Measurements from ENCODE around the gene PITPNM2. TPM values are rescaled to one million over a fixed set of nuclear protein-coding genes. Genes with fewer than 3 reads are reported as not detected.

The PITPNM2 gene
- total and polyA plus RNA-seq, 2 of the 8 experiments (the other 6 are each of a cell fraction or from before 2014, with no cell fraction given): 0.59 to 3.4 TPM

GRCh38 chr12:123148655-123149054 is 2.2 kb downstream of the PITPNM2 start (continued):
- TF ChIP-seq CHD7 (IDR thresholded peaks at IDR 0.05; ENCODE audit: insufficient replicate concordance, low read length) (no peak), SAP30 (IDR thresholded peaks at IDR 0.05; ENCODE audit: insufficient read depth, insufficient replicate concordance, low read length) (no peak), BCL11A (IDR thresholded peaks at IDR 0.05; ENCODE audit: low read depth in 2 of 2, low read length in 2 of 2) (no peak), CHD1 (IDR thresholded peaks at IDR 0.05; ENCODE audit: low read depth, low read length) (no peak), JUND (IDR thresholded peaks at IDR 0.05; ENCODE audit: low read length) (no peak), POU5F1 (IDR thresholded peaks at IDR 0.05; ENCODE audit: low read depth, low read length) (no peak), GTF2F1 (IDR thresholded peaks at IDR 0.05; ENCODE audit: borderline replicate concordance, low read depth, low read length) (no peak), YY1 (IDR thresholded peaks at IDR 0.05; ENCODE audit: low read depth, low read length) (no peak)
- TF ChIP-seq, protein P1, sequence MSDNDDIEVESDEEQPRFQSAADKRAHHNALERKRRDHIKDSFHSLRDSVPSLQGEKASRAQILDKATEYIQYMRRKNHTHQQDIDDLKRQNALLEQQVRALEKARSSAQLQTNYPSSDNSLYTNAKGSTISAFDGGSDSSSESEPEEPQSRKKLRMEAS (IDR thresholded peaks at IDR 0.05): no peak

All from H1 (cell line).